K562 (cell line): ENCODE results near the gene KCNJ4. TPM values are rescaled to one million over a fixed set of nuclear protein-coding genes. Genes with fewer than 3 reads are reported as not detected.
"Not testable (repeated sequence)": the region's sequence is repeated elsewhere in the genome, so short reads cannot be mapped to it uniquely, and the experiment has no call there.

ENCODE experiments used
- ATAC-seq: fragments of 200-7000 bp; cut with Tn5 transposase; 3 replicates; pipeline ENCODE4 v1.9.1; 2020; ENCODE audit warnings: moderate library complexity
- BruUV-seq: library from RNA; stranded (reverse); fragments of 400-500 nt; replicated peaks from 2 replicates; lab custom pipeline; 2021; lab: Mats Ljungman, UMichigan
- CTCF ChIA-PET: fragments of 300-600 bp; formaldehyde crosslinking; extraction: SDS; loops from one replicate; lab custom pipeline; 2021; ENCODE audit warnings: low intra/inter-chr PET ratio; lab: Yijun Ruan, JAX
- POLR2A ChIA-PET: fragments of 300-600, 350-650 bp; sonication (Branson Sonifier 250); formaldehyde crosslinking; extraction: SDS; loops from one replicate; lab custom pipeline; 2021; ENCODE audit warnings: antibody characterized with exemption, inconsistent platforms; lab: Yijun Ruan, JAX
- DNase-seq, 4 experiments: peaks; one replicate each; pipeline versions ENCODE4 v3.0.0 to v3.0.0-alpha.2; 2011 to 2018; ENCODE audit warnings: low spot score in 3 of 4, mixed read lengths in 3 of 4; ENCODE audit errors: extremely low read depth in 1 of 4
- FAIRE-seq: peaks from 2 replicates; lab custom pipeline; 2011; peaks lifted over from hg19 to GRCh38; lab: Jason Lieb, UNC
- H2AFZ ChIP-seq: 2 replicates; pipeline ENCODE4 v1.6.0; 2011; ENCODE audit warnings: low read depth, low read length, control low read depth, inconsistent platforms
- H3K27ac ChIP-seq: fragments of 200-600 bp; 3 replicates; pipeline ENCODE4 v1.8.0; 2011; ENCODE audit warnings: low read depth, mild to moderate bottlenecking, control low read depth, inconsistent platforms, low read length, moderate library complexity, mixed read lengths; ENCODE audit errors: extremely low read depth
- H3K27me3 ChIP-seq, 2 experiments: fragments of 300-600 bp in 1 of 2; 2 replicates in 1 of 2; 3 replicates in 1 of 2; pipeline versions ENCODE4 v1.6.0 to v1.8.0; 2011; ENCODE audit warnings: inconsistent platforms in 2 of 2, low read length in 2 of 2, mild to moderate bottlenecking in 1 of 2, mixed read lengths in 1 of 2, moderate library complexity in 1 of 2; ENCODE audit not compliant: control insufficient read depth in 2 of 2, insufficient read depth in 2 of 2
- H3K36me3 ChIP-seq: fragments of 300-600 bp; 3 replicates; pipeline ENCODE4 v1.8.0; 2011; ENCODE audit warnings: mild to moderate bottlenecking, low read length, inconsistent platforms; ENCODE audit not compliant: control insufficient read depth, insufficient read depth
- H3K4me1 ChIP-seq, 2 experiments: fragments of 200-600 bp in 1 of 2; replicated peaks in 1 of 2; 2 replicates in 1 of 2; 3 replicates in 1 of 2; pipeline versions ENCODE4 v1.5.1 to v1.8.0; 2011; ENCODE audit warnings: inconsistent platforms in 2 of 2, low read length in 2 of 2, mild to moderate bottlenecking in 1 of 2, mixed read lengths in 1 of 2, moderate library complexity in 1 of 2; ENCODE audit not compliant: control insufficient read depth in 2 of 2, insufficient read depth in 2 of 2
- H3K4me2 ChIP-seq: 2 replicates; pipeline ENCODE4 v1.6.1; 2011; ENCODE audit warnings: low read length, control low read depth, inconsistent platforms, mixed read lengths; ENCODE audit not compliant: insufficient read depth
- H3K4me3 ChIP-seq: fragments of 200-600 bp; sonication (generic), shearing (Covaris generic); 2 replicates; pipeline ENCODE4 v1.5.1; 2016; ENCODE audit warnings: control low read depth, inconsistent platforms
- H3K79me2 ChIP-seq: fragments of 200-600 bp; 3 replicates; pipeline ENCODE4 v1.8.0; 2011; ENCODE audit warnings: low read length, inconsistent platforms; ENCODE audit not compliant: control insufficient read depth, insufficient read depth
- H3K9ac ChIP-seq, 2 experiments: 2 replicates each; pipeline versions ENCODE4 v1.6.0 to v1.6.1; 2011; ENCODE audit warnings: low read depth in 2 of 2, low read length in 2 of 2, control low read depth in 1 of 2, inconsistent platforms in 1 of 2, mild to moderate bottlenecking in 1 of 2, mixed read lengths in 1 of 2; ENCODE audit not compliant: insufficient read depth in 1 of 2
- H3K9me1 ChIP-seq: one replicate; pipeline ENCODE4 v1.6.0; 2011; ENCODE audit warnings: inconsistent platforms, mild to moderate bottlenecking, low read length, moderate library complexity; ENCODE audit not compliant: control insufficient read depth, insufficient read depth
- H3K9me3 ChIP-seq: replicated peaks from 2 replicates; pipeline ENCODE4 v1.5.1; 2011; ENCODE audit warnings: low read depth, low read length, inconsistent platforms; ENCODE audit not compliant: control insufficient read depth, insufficient read depth
- H4K20me1 ChIP-seq: replicated peaks from 2 replicates; pipeline ENCODE4 v1.6.1; 2011; ENCODE audit warnings: low read length, inconsistent platforms, mixed read lengths; ENCODE audit not compliant: control insufficient read depth, insufficient read depth
- C11orf30 ChIP-seq: fragments of 450-650 bp; IDR thresholded peaks from 2 replicates; pipeline ENCODE4 v1.6.1; 2016; ENCODE audit warnings: low read depth, mild to moderate bottlenecking
- MAFF ChIP-seq: IDR thresholded peaks from 2 replicates; pipeline ENCODE4 v1.6.1; 2012; ENCODE audit warnings: low read length, improper control_type of control experiment
- MAFK ChIP-seq: IDR thresholded peaks from 2 replicates; pipeline ENCODE4 v1.6.1; 2011; ENCODE audit warnings: low read length, improper control_type of control experiment
- ZNF316 ChIP-seq: fragments of 450-650 bp; IDR thresholded peaks from 2 replicates; pipeline ENCODE4 v1.6.1; 2016
- whole genome bisulfite sequencing: fragments of 100-300 bp; shearing (Covaris generic); methylation state at CpG from one replicate; pipeline ENCODE4 v1.1.6; 2016; ENCODE audit warnings: low coverage, mixed read lengths; ENCODE audit not compliant: insufficient coverage; ENCODE audit errors: missing lambda C conversion rate; 5-methylcytosine and 5-hydroxymethylcytosine counted together
- in situ Hi-C: fragments of 300-500 bp; cut with MboI; formaldehyde crosslinking; loops from 4 replicates; pipeline ENCODE4 v1.15.0; 2018; ENCODE audit warnings: inconsistent platforms, mixed read lengths
- intact Hi-C: fragments of 100-400 bp; cut with micrococcal nuclease; formaldehyde crosslinking; loops from 2 replicates; pipeline ENCODE4 v1.14.2; 2022
- polyA plus RNA-seq, 8 experiments: library from polyadenylated mRNA; depleted of rRNA in 4 of 8; stranded (reverse) in 5 of 8; unstranded in 3 of 8; fragments of >200 nt; fragmentation: Nextera tagmentation in 2 of 8; fragmentation: Illumina TruSeq in 1 of 8; extraction: Ambion mirVana in 2 of 8; extraction: Trizol in 1 of 8; gene quantifications; 2 replicates each; pipeline versions ENCODE4 v1.2.1 to v1.2.3, GENCODE V29; 2011 to 2014; ENCODE audit warnings: inconsistent platforms in 1 of 8, missing spikeins in 1 of 8
- total RNA-seq, 7 experiments: library from RNA; depleted of rRNA in 6 of 7; stranded (reverse); fragments of >200 nt in 6 of 7; fragmentation: Illumina TruSeq in 2 of 7; extraction: Trizol in 2 of 7; gene quantifications; 2 replicates each; pipeline versions ENCODE4 v1.2.1 to v1.2.3, GENCODE V29; 2011 to 2021; ENCODE audit warnings: low replicate concordance in 1 of 7

The KCNJ4 gene
- total and polyA plus RNA-seq, 9 of the 15 experiments (the other 6 are each of a cell fraction or from before 2014, with no cell fraction given): 0.07 to 0.55 (median 0.09) TPM; not detected in 4

DNA sequence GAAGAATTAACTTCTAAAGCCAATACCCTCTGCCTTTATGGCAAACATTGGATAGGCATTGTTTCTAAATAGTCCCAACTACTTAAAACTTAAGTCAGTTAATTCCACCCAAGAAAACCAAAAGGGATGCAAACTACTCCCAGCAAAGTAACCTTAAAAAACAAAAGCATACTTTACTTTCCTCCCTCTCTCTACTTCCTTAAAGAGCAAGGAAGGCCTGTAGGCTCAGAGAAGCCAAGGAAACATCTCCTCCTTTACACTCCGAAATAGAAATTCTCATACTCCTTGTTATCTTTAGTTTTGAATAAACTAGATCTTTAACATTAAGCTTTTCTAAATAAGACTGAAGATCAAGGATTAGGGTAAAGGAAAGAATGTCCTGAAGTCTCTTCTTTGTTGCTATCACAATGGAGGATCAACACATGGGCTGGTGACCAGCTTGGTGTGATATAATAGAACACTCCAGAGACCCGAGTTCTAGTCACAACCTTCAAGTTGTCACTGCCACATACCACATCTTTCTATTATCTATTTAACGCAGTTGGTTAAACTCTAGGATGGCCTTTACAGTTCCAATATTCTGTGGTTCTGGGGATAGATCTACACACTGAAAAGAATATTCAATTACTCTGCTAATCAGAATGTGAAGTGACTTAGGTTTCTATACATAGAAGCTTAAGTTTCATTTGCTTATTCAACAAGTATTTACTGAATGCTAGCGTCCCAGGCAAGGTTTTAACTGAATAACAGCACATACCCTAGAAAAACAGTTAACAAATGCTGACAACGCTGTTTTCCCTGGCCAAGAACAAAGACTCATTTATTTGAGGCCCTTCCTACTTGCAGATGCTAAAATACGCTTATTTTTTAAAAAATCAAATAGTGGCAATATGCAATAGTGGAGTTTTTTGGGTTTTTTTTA, 66.2 kb downstream of the KCNJ4 start:
- H3K9ac ChIP-seq, DNase-seq, H3K4me3 ChIP-seq: not testable (repeated sequence)
- WGBS: 14% methylated on average over 2 of the region's 6 CpGs
- TF ChIP-seq MAFK (peak; percentile 60; the same call in 1 of the 2 replicates), ZNF316 (peak; percentile 74), C11orf30 (peak; percentile 67), MAFF (peak; percentile 63)
- TF ChIP-seq, all 486 proteins: peak for 4; not testable (repeated sequence) for 482
- BruUV-seq, H3K9me3 ChIP-seq, H4K20me1 ChIP-seq, H2AFZ ChIP-seq, H3K27ac ChIP-seq, intact Hi-C loops, H3K9me1 ChIP-seq, in situ Hi-C loops, H3K4me2 ChIP-seq, H3K4me1 ChIP-seq, FAIRE-seq, H3K36me3 ChIP-seq, POLR2A ChIA-PET, CTCF ChIA-PET, H3K27me3 ChIP-seq: not testable (repeated sequence)
- peaks cover 66% of the 10 kb centered on the region for H3K79me2 ChIP-seq
- ATAC-seq: peak; percentile 65

GRCh38 chr22:38386918-38387317, 68.1 kb downstream of the KCNJ4 start:
- H3K36me3 ChIP-seq, H3K27me3 ChIP-seq, POLR2A ChIA-PET, intact Hi-C loops, BruUV-seq, H3K9me3 ChIP-seq, H3K4me3 ChIP-seq, in situ Hi-C loops, H3K4me1 ChIP-seq, CTCF ChIA-PET, H2AFZ ChIP-seq, ATAC-seq, DNase-seq, H4K20me1 ChIP-seq, H3K9ac ChIP-seq, H3K27ac ChIP-seq, H3K9me1 ChIP-seq, H3K4me2 ChIP-seq, FAIRE-seq: not testable (repeated sequence)
- 32% methylated on average over 4 of the region's 5 CpGs for WGBS
- H3K79me2 ChIP-seq: peaks cover 56% of the 10 kb centered on the region
